Osteoblast (primary cell): ENCODE data around the gene CCDC192. TPM values are rescaled to one million over a fixed set of nuclear protein-coding genes. Genes with fewer than 3 reads are reported as not detected.

Source experiments
- DNase-seq: peaks from one replicate; pipeline ENCODE4 v3.0.0; 2011; ENCODE audit warnings: low spot score, mixed read lengths; ENCODE audit not compliant: insufficient read length; ENCODE audit errors: missing footprints
- H2AFZ ChIP-seq: 2 replicates; pipeline ENCODE4 v1.6.0; 2011; ENCODE audit warnings: mild to moderate bottlenecking, low read length
- H3K27ac ChIP-seq: 2 replicates; pipeline ENCODE4 v1.5.1; 2011; ENCODE audit warnings: mild to moderate bottlenecking, low read depth, low read length, moderate library complexity
- H3K27me3 ChIP-seq: 2 replicates; pipeline ENCODE4 v1.6.0; 2012; ENCODE audit warnings: mild to moderate bottlenecking, control low read depth, inconsistent platforms, low read length, moderate library complexity; ENCODE audit not compliant: insufficient read depth
- H3K36me3 ChIP-seq: 2 replicates; pipeline ENCODE4 v1.5.1; 2011; ENCODE audit warnings: mild to moderate bottlenecking, low read length, control low read depth, moderate library complexity; ENCODE audit not compliant: insufficient read depth
- H3K4me1 ChIP-seq: 2 replicates; pipeline ENCODE4 v1.5.1; 2011; ENCODE audit warnings: mild to moderate bottlenecking, low read length, control low read depth, moderate library complexity; ENCODE audit not compliant: insufficient read depth
- H3K4me2 ChIP-seq: 2 replicates; pipeline ENCODE4 v1.6.0; 2011; ENCODE audit warnings: mild to moderate bottlenecking, low read length; ENCODE audit not compliant: insufficient read depth
- H3K4me3 ChIP-seq: fragments of 200-600 bp; sonication (generic); 3 replicates; pipeline ENCODE4 v1.5.1; 2012; ENCODE audit warnings: mild to moderate bottlenecking, low read length, inconsistent platforms; ENCODE audit not compliant: insufficient read depth
- H3K79me2 ChIP-seq: 2 replicates; pipeline ENCODE4 v1.6.0; 2012; ENCODE audit warnings: mild to moderate bottlenecking, low read length, control low read depth, inconsistent platforms; ENCODE audit not compliant: insufficient read depth
- H3K9me3 ChIP-seq: 2 replicates; pipeline ENCODE4 v1.5.1; 2011; ENCODE audit warnings: low read depth, low read length, control low read depth
- H4K20me1 ChIP-seq: 2 replicates; pipeline ENCODE4 v1.6.0; 2012; ENCODE audit warnings: mild to moderate bottlenecking, low read length, control low read depth; ENCODE audit not compliant: insufficient read depth
- total RNA-seq: library from RNA; depleted of rRNA; stranded (reverse); fragments of >200 nt; gene quantifications from 2 replicates; pipeline ENCODE4 v1.2.3, GENCODE V29; 2012
- TF ChIP-seq, protein P1 (sequence below): IDR thresholded peaks from 2 replicates; pipeline ENCODE4 v1.5.1; 2011; ENCODE audit warnings: mild to moderate bottlenecking, low read depth, low read length, moderate library complexity; ENCODE audit errors: extremely low read depth

Gene CCDC192
- total RNA-seq, 1 donor, result not detected

DNA sequence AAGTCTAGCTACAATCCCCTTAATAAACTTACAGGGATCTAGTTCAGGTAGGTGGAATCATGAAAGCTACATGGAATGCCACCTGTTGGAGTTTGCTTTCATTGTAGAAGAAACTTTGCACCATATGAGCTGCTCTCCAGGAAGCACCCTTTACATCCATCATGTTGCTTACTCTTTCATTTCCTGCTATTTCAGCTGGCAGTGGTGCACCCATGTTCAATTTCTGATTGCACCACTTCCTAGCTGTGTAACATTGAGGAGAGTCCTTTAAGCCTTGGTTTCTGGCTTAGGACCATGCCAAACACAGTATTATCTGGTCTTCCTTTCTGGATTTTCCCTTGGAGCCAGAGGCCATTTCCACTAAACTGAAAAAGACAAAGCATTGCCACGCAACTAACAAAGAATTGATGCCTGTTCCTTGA, 257.1 kb downstream of the CCDC192 start:
- H2AFZ ChIP-seq, result no peak overlapping the region
- H3K9me3 ChIP-seq, result no peaks in the 10 kb centered on the region
- H3K79me2 ChIP-seq, result no peaks in the 10 kb centered on the region
- DNase-seq, result no peak
- TF ChIP-seq, protein P1, sequence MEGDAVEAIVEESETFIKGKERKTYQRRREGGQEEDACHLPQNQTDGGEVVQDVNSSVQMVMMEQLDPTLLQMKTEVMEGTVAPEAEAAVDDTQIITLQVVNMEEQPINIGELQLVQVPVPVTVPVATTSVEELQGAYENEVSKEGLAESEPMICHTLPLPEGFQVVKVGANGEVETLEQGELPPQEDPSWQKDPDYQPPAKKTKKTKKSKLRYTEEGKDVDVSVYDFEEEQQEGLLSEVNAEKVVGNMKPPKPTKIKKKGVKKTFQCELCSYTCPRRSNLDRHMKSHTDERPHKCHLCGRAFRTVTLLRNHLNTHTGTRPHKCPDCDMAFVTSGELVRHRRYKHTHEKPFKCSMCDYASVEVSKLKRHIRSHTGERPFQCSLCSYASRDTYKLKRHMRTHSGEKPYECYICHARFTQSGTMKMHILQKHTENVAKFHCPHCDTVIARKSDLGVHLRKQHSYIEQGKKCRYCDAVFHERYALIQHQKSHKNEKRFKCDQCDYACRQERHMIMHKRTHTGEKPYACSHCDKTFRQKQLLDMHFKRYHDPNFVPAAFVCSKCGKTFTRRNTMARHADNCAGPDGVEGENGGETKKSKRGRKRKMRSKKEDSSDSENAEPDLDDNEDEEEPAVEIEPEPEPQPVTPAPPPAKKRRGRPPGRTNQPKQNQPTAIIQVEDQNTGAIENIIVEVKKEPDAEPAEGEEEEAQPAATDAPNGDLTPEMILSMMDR, result no peak
- no peak overlapping the region for H3K27ac ChIP-seq
- no peaks in the 10 kb centered on the region for H3K36me3 ChIP-seq
- no peak overlapping the region for H3K4me3 ChIP-seq
- H3K4me1 ChIP-seq, result peaks cover 8% of the 10 kb centered on the region
- no peaks in the 10 kb centered on the region for H3K27me3 ChIP-seq
- H3K4me2 ChIP-seq, result no peak overlapping the region
- no peaks in the 10 kb centered on the region for H4K20me1 ChIP-seq

DNA sequence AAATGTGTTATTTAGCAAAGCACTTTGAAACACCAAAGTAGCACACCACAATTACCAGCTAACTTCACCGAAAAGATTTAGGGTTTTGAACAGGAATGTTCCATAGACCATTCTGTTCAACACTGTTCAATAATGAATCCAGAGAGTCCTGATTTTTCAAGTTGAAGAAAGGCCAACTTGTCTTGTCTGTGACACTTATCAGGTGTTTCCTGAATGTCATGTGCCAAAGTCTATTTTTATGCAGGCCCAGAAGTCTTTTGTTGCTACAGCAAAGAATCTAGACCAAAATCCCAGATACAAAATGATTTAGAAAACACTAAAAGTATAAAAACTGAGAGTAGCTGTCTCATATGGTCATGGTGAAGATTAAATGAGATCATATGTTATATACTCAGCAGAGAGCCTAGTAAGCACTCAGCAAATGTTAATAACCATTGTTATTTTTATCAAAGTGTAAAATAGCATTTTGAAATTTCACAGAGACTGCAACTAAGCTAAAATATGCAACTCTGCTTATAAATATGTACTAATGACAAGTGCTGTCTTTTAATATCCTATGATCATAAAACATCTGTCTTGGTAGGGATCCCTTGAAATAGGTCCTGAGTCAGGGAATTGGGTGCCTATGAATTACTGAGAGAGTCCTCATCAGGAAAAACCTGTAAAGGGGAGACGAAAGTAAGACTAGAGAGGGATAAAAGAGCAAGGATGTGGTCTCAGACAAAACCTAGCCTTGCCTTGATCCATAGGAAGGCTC, 258.0 kb downstream of the CCDC192 start:
- Histone ChIP-seq H2AFZ (no peak overlapping the region), H3K4me1 (peaks cover 8% of the 10 kb centered on the region), H3K9me3 (no peaks in the 10 kb centered on the region), H3K36me3 (no peaks in the 10 kb centered on the region), H3K27me3 (no peaks in the 10 kb centered on the region), H4K20me1 (no peaks in the 10 kb centered on the region), H3K4me2 (no peak overlapping the region), H3K27ac (no peak overlapping the region), H3K79me2 (no peaks in the 10 kb centered on the region), H3K4me3 (no peak overlapping the region)
- no peak for DNase-seq
- TF ChIP-seq, protein P1, result no peak

DNA sequence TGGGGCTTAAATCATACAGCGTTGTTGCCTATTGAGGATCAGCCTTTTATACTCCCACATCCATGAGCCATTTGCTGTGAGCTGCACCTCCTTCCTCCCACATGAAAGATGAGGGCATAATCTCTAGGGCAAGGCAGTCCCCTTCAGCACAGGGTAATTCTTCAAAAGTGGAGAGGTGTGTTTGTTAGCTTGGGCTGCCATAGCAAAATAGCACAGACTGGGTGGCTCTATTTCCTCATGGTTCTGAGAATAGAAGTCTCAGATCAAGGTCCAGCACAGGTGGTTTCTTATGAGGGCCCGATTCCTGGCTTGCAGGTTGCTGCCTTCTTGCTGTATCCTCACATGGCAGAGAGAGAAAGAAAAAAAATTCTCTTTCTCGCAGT, 258.6 kb downstream of the CCDC192 start:
- Histone ChIP-seq H3K4me2 (no peak overlapping the region), H2AFZ (no peak overlapping the region), H3K27ac (no peak overlapping the region), H3K9me3 (no peaks in the 10 kb centered on the region), H4K20me1 (no peaks in the 10 kb centered on the region), H3K4me3 (no peak overlapping the region), H3K4me1 (peaks cover 8% of the 10 kb centered on the region), H3K27me3 (no peaks in the 10 kb centered on the region), H3K79me2 (no peaks in the 10 kb centered on the region), H3K36me3 (no peaks in the 10 kb centered on the region)
- no peak for DNase-seq
- TF ChIP-seq, protein P1, result no peak

DNA sequence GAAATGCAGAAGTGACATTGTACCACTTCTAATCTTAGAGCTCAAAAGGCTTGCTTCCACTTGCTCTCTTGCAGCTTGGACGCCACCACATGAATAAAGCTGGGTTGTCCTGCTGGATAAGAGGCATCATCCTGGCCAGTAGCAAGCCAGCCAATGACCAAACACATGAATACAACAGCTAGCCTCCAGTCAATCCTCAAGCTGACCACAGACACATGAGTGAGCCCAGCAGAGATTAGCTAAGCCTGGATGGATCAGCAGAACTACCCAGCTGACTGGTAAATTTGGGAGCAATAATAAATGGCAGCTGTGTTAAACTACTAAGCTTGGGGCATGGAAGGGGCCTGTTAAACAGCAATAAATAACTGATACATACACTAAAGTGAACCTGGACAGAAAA, 259.3 kb downstream of the CCDC192 start:
- no peak overlapping the region for H2AFZ ChIP-seq
- H3K36me3 ChIP-seq, result no peaks in the 10 kb centered on the region
- H3K9me3 ChIP-seq, result no peaks in the 10 kb centered on the region
- H3K4me3 ChIP-seq, result no peak overlapping the region
- H3K79me2 ChIP-seq, result no peaks in the 10 kb centered on the region
- DNase-seq, result no peak
- TF ChIP-seq, protein P1, result no peak
- no peaks in the 10 kb centered on the region for H4K20me1 ChIP-seq
- H3K4me2 ChIP-seq, result no peak overlapping the region
- no peak overlapping the region for H3K27ac ChIP-seq
- H3K27me3 ChIP-seq, result no peaks in the 10 kb centered on the region
- H3K4me1 ChIP-seq, result peaks cover 8% of the 10 kb centered on the region
